Glutamatergic neuron (in vitro differentiated cells): Measurements from ENCODE around the gene ASPG. TPM values are rescaled to one million over a fixed set of nuclear protein-coding genes. Genes with fewer than 3 reads are reported as not detected.

ENCODE experiments used
- DNase-seq: peaks from one replicate; pipeline ENCODE4 v3.0.0; 2022
- H3K27ac Mint-ChIP-seq: one replicate; pipeline ENCODE4 v1.8.0; 2020; ENCODE audit warnings: mild to moderate bottlenecking, mixed read lengths, inconsistent platforms; ENCODE audit not compliant: unreplicated experiment
- H3K27me3 Mint-ChIP-seq: one replicate; pipeline ENCODE4 v1.8.0; 2020; ENCODE audit warnings: mild to moderate bottlenecking, moderate library complexity, mixed read lengths, inconsistent platforms; ENCODE audit not compliant: unreplicated experiment
- H3K36me3 Mint-ChIP-seq: one replicate; pipeline ENCODE4 v1.8.0; 2020; ENCODE audit warnings: mild to moderate bottlenecking, mixed read lengths, inconsistent platforms; ENCODE audit not compliant: unreplicated experiment
- H3K4me1 Mint-ChIP-seq: one replicate; pipeline ENCODE4 v1.8.0; 2020; ENCODE audit warnings: mild to moderate bottlenecking, low read depth, mixed read lengths, inconsistent platforms; ENCODE audit not compliant: unreplicated experiment
- H3K4me3 Mint-ChIP-seq: one replicate; pipeline ENCODE4 v1.8.0; 2020; ENCODE audit warnings: mild to moderate bottlenecking, mixed read lengths, inconsistent platforms; ENCODE audit not compliant: unreplicated experiment
- H3K9me3 Mint-ChIP-seq: one replicate; pipeline ENCODE4 v1.8.0; 2020; ENCODE audit warnings: mild to moderate bottlenecking, moderate library complexity, mixed read lengths, inconsistent platforms; ENCODE audit not compliant: unreplicated experiment
- CTCF ChIP-seq: fragments of 200-600 bp; sonication (generic); IDR thresholded peaks from one replicate; pipeline ENCODE4 v1.5.0; 2021; ENCODE audit not compliant: partially characterized antibody, unreplicated experiment
- total RNA-seq: library from RNA; stranded (reverse); fragmentation: NEBNext Ultra II Directional; extraction: Animal tissue kit (Norgen Biotek cat#: 25700); gene quantifications from one replicate; pipeline ENCODE4 v1.2.1, GENCODE V29; 2021; ENCODE audit not compliant: unreplicated experiment

Gene ASPG
- total RNA-seq, 1 donor from 2014 or later: not detected

DNA sequence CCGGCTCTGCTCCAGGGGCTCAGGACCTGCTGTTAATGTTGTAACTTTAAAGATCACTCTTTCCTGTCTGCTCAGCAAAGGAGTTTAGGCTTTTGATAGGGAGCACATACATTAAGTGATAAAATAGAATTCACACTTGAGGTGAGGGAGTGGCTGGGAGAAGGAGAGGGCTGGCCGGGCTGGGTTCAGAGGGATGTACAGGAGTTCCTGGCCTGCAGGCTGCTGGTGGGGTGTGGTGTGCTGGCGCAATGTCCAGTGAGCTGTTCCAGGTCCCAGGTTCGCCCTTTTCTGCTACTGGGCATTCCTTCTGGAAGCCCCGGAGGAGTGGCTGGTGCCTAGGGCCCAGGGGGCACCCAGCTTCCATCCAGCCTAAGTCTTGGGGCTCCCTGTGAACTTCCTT lies 70.6 kb downstream of the ASPG start:
- Mint-ChIP-seq H3K4me1 (peaks cover 4% of the 10 kb centered on the region), H3K27me3 (peaks cover 1% of the 10 kb centered on the region), H3K36me3 (no peaks in the 10 kb centered on the region), H3K4me3 (no peak overlapping the region), H3K9me3 (peaks cover 4% of the 10 kb centered on the region), H3K27ac (no peak overlapping the region)
- DNase-seq: no peak
- no peak for TF ChIP-seq CTCF

DNA sequence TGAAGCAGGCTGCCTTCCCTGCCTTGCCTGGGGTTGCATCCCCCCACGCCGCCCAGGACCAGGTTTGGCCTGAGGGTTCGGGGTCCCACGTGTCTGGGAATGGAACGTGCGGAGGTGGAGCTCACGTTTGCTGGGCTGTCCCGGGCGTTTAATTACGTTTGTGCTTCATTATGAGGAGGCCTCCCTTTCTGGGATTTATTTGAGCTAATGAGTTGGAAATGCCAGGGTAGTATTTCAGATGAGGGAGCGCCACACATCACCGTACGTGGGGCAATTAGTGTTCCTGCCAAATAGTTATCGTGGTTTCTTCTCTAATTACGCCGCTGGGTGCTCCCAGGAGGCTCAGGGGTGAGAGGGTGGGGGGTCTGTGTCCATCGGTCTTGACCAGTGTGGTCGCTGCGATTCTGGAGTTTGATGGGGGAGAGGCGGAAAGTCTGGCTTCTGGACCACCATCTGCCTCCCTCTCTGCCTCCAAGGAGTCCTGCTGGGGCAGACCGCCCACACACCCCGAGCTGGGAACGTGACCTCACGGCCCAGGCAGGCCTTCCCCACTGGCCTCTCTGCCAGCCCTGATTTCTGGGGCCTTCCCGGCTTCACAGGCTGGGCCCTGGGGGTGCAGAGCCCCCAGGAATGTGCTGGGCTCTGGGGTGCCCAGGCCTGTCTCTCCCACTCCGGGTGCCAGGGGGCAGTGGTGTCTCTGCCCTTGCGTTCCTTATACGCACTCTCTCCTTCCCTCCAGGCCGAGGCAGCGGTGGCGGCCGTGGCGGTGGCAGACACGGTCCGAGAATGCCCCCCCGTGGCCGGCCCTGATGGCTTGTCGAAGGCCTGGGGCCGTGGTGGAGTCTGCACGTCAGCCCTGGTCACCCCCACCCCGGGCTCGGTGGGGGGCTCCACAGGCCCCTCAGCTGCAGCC lies 71.8 kb downstream of the ASPG start:
- DNase-seq: peak; percentile 55
- Mint-ChIP-seq H3K36me3 (no peaks in the 10 kb centered on the region), H3K27ac (no peak overlapping the region), H3K4me3 (no peak overlapping the region), H3K27me3 (peaks cover 1% of the 10 kb centered on the region), H3K9me3 (peaks cover 4% of the 10 kb centered on the region), H3K4me1 (peaks cover 4% of the 10 kb centered on the region)
- no peak for TF ChIP-seq CTCF

DNA sequence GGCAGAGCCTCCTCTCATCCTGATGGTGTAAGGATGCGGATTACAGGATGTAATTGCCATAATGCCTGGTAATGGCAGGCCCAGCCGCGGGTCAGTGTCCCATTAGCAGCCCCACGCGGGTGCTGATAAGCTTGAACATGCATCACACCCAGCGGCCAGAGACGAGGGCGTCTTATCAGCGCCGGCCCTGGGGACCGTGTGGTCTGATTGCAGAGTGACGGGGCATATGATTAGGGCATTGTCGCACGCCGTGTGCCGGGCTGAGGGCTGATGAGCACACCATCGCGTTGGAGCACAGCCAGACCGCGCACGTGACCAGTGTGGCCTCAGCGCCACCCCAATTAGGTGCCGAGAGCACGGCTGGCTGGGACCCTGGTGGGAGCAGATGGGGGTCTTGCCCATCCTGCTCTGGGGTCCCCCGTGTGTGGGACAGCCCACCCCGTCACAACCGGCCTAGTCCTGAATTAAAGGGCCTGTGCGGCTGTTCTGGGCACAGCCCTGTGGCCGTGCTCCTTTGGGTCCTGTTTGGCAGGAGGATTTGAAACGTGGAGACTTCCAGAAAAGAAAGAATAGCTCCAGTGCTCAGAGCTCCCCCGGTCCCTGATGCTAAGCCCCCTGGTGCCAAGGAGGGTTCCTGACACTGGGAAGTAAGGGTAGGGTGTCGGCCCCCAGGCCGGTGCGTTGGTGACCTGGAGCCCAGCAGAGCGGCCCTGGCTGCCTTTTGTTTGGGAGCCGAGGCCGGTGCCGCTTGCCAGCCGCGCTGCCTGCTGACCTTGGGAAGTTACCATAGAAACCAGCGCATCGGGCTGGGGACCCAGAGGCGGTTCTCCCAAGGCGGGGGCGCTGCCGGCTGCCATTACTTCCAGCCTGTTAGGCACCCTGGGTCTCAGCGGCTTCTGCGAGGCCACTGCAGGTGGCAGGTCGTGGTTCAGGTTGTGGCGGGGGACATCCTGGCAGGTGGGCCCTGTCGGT lies 73.6 kb downstream of the ASPG start:
- no peak overlapping the region for H3K4me3 Mint-ChIP-seq
- H3K9me3 Mint-ChIP-seq: peaks cover 4% of the 10 kb centered on the region
- H3K36me3 Mint-ChIP-seq: no peaks in the 10 kb centered on the region
- H3K27me3 Mint-ChIP-seq: peaks cover 1% of the 10 kb centered on the region
- TF ChIP-seq CTCF: no peak
- H3K27ac Mint-ChIP-seq: no peak overlapping the region
- no peak for DNase-seq
- peaks cover 4% of the 10 kb centered on the region for H3K4me1 Mint-ChIP-seq

DNA sequence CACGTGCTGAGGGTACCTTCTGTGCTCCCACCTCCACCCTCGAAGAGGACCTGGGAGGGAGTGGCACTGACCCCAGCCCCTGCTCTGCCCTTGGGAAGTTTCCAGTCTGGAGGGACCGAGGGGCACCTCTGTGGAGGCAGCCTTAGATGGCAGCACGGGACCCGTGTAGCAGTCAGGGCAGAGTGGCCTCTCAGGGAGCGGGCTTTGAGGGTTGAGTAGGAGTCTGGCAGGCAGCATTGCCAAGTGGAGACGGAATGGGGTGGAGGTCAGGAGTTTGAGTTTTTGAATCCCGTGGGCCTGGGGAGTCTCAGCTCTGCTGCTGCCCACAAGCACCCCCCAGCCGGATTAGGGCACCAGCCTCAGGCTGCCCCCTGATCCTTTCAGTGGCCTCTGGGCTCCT lies 74.5 kb downstream of the ASPG start:
- Mint-ChIP-seq H3K27me3 (peaks cover 1% of the 10 kb centered on the region), H3K36me3 (no peaks in the 10 kb centered on the region), H3K4me1 (peaks cover 4% of the 10 kb centered on the region), H3K4me3 (no peak overlapping the region), H3K9me3 (peaks cover 4% of the 10 kb centered on the region), H3K27ac (no peak overlapping the region)
- no peak for TF ChIP-seq CTCF
- no peak for DNase-seq
